Measurements from ENCODE around the gene YPEL4. TPM values are rescaled to one million over a fixed set of nuclear protein-coding genes. Genes with fewer than 3 reads are reported as not detected.
A peak's percentile ranks its signal among the peaks of the same experiment; 100 is the strongest.

Gene YPEL4
- total RNA-seq, 3 donors from 2014 or later, result 0.39 to 2.4 (median 0.58) TPM

- DNase-seq, result peak in 1 of 3 donors; percentile 54
- H3K4me3 ChIP-seq, result no peak overlapping the region
- TF ChIP-seq CTCF (IDR thresholded peaks at IDR 0.05), result no peak
- no peak for ATAC-seq
- H3K9me3 ChIP-seq, result no peaks in the 10 kb centered on the region
- no peaks in the 10 kb centered on the region for H3K36me3 ChIP-seq (ENCODE audit: low read depth)
- no peaks in the 10 kb centered on the region for H3K4me1 ChIP-seq (ENCODE audit: low read depth)
- intact Hi-C loops (cut with DNase I, micrococcal nuclease), result loop anchor here in 1 of 2 donors (10.0 kb wide), 1 partner anchor 304 kb away; no protein-coding TSS in a partner anchor
Measured at GRCh38 chr11:57648801-57649735, 644 bp downstream of the YPEL4 start.

GRCh38 chr11:57647960-57648800 lies 1.5 kb downstream of the YPEL4 start:
- Histone ChIP-seq H3K4me3 (no peak overlapping the region), H3K4me1 (ENCODE audit: low read depth) (no peaks in the 10 kb centered on the region), H3K36me3 (ENCODE audit: low read depth) (no peaks in the 10 kb centered on the region), H3K9me3 (no peaks in the 10 kb centered on the region)
- DNase-seq (no peak), ATAC-seq (no peak)
- intact Hi-C loops (cut with DNase I, micrococcal nuclease), result loop anchor here in 1 of 2 donors (10.0 kb wide), 1 partner anchor 303 kb away; no protein-coding TSS in a partner anchor
- TF ChIP-seq CTCF (IDR thresholded peaks at IDR 0.05), result no peak

- no peaks in the 10 kb centered on the region for H3K4me1 ChIP-seq (ENCODE audit: low read depth)
- H3K9me3 ChIP-seq, result no peaks in the 10 kb centered on the region
- H3K36me3 ChIP-seq (ENCODE audit: low read depth), result no peaks in the 10 kb centered on the region
- H3K4me3 ChIP-seq, result no peak overlapping the region
- ATAC-seq, result no peak
- no peak for TF ChIP-seq CTCF (IDR thresholded peaks at IDR 0.05)
- DNase-seq, result no peak
- intact Hi-C loops (cut with DNase I, micrococcal nuclease), result loop anchor here in 1 of 2 donors (10.0 kb wide), 1 partner anchor 303 kb away; no protein-coding TSS in a partner anchor
Measured at GRCh38 chr11:57647372-57647771, 2.3 kb downstream of the YPEL4 start.

- Histone ChIP-seq H3K4me1 (ENCODE audit: low read depth) (no peaks in the 10 kb centered on the region), H3K36me3 (ENCODE audit: low read depth) (no peaks in the 10 kb centered on the region), H3K4me3 (no peak overlapping the region), H3K9me3 (no peaks in the 10 kb centered on the region)
- no peak for TF ChIP-seq CTCF (IDR thresholded peaks at IDR 0.05)
- DNase-seq, result no peak
- ATAC-seq, result no peak
- intact Hi-C loops (cut with DNase I, micrococcal nuclease), result loop anchor here in 1 of 2 donors (10.0 kb wide), 1 partner anchor 302 kb away; no protein-coding TSS in a partner anchor
Measured at GRCh38 chr11:57646799-57647303, 2.9 kb downstream of the YPEL4 start.

- TF ChIP-seq CTCF (IDR thresholded peaks at IDR 0.05), result no peak
- DNase-seq (no peak), ATAC-seq (no peak)
- intact Hi-C loops (cut with DNase I, micrococcal nuclease), result loop anchor here in 1 of 2 donors (10.0 kb wide), 1 partner anchor 301 kb away; no protein-coding TSS in a partner anchor
- no peaks in the 10 kb centered on the region for H3K9me3 ChIP-seq
- H3K4me1 ChIP-seq (ENCODE audit: low read depth), result no peaks in the 10 kb centered on the region
- H3K4me3 ChIP-seq, result no peak overlapping the region
- no peaks in the 10 kb centered on the region for H3K36me3 ChIP-seq (ENCODE audit: low read depth)
Measured at GRCh38 chr11:57646194-57646798, 3.4 kb downstream of the YPEL4 start.

All from mucosa of descending colon (tissue), 3 donors.